Lung microvascular endothelial cell (primary cell): Measurements from ENCODE around the gene ST6GALNAC6. TPM values are rescaled to one million over a fixed set of nuclear protein-coding genes. Genes with fewer than 3 reads are reported as not detected.
"Not testable (repeated sequence)": the region's sequence is repeated elsewhere in the genome, so short reads cannot be mapped to it uniquely, and the experiment has no call there.

Experiments
- DNase-seq, 2 donors: peaks; one replicate each; pipeline versions ENCODE4 v3.0.0 to v3.0.0-alpha.2; 2010; ENCODE audit warnings: low read depth in 2 of 2
- total RNA-seq: library from RNA; depleted of rRNA; stranded (reverse); fragments of >200 nt; gene quantifications from 2 replicates; pipeline ENCODE4 v1.2.1, GENCODE V29; 2014

The ST6GALNAC6 gene
- total RNA-seq, 1 donor from 2014 or later: 30.0 TPM

- DNase-seq: no peak
These were observed 43.2 kb downstream of the ST6GALNAC6 start for GRCh38 chr9:127856094-127856728.

GRCh38 chr9:127855522-127855921, 43.9 kb downstream of the ST6GALNAC6 start:
- DNase-seq: no peak

- DNase-seq: peak in 1 of 2 donors; percentile 24
These were observed 44.4 kb downstream of the ST6GALNAC6 start for GRCh38 chr9:127854960-127855359.

- DNase-seq: peak; percentile 83 to 86
These were observed 45.1 kb downstream of the ST6GALNAC6 start, which contains the start of gene ENG for GRCh38 chr9:127854184-127854806. ENG (minus strand) TSS chr9:127854658; CDS start chr9:127854355, 303 bp downstream.

GRCh38 chr9:127853312-127854183, 45.9 kb downstream of the ST6GALNAC6 start:
- DNase-seq: peak in 1 of 2 donors; percentile 22

GRCh38 chr9:127852829-127853228, 46.6 kb downstream of the ST6GALNAC6 start:
- no peak for DNase-seq

GRCh38 chr9:127850286-127850830, 49.0 kb downstream of the ST6GALNAC6 start:
- DNase-seq: no peak

- DNase-seq: no peak
These were observed 50.5 kb downstream of the ST6GALNAC6 start for GRCh38 chr9:127848756-127849504.

GRCh38 chr9:127847833-127848755, 51.3 kb downstream of the ST6GALNAC6 start:
- DNase-seq: no peak

GRCh38 chr9:127847178-127847510, 52.3 kb downstream of the ST6GALNAC6 start:
- DNase-seq: peak in 1 of 2 donors; percentile 84

- peak; percentile 44 to 66 for DNase-seq
These were observed 52.8 kb downstream of the ST6GALNAC6 start for GRCh38 chr9:127846443-127847177.

- not testable (repeated sequence) for DNase-seq
These were observed 53.8 kb downstream of the ST6GALNAC6 start for GRCh38 chr9:127845619-127846018.

GRCh38 chr9:127844821-127845359, 54.5 kb downstream of the ST6GALNAC6 start:
- peak; percentile 41 to 84 for DNase-seq

- no peak for DNase-seq
These were observed 58.1 kb downstream of the ST6GALNAC6 start for GRCh38 chr9:127841087-127841835.

GRCh38 chr9:127838375-127839078, 60.9 kb downstream of the ST6GALNAC6 start:
- DNase-seq: peak; percentile 82 to 98

- no peak for DNase-seq
These were observed 62.1 kb downstream of the ST6GALNAC6 start for GRCh38 chr9:127837346-127837745.

- DNase-seq: not testable (repeated sequence)
These were observed 62.8 kb downstream of the ST6GALNAC6 start for GRCh38 chr9:127836561-127836960.
